ENCODE data around the gene PITPNC1.

DNA sequence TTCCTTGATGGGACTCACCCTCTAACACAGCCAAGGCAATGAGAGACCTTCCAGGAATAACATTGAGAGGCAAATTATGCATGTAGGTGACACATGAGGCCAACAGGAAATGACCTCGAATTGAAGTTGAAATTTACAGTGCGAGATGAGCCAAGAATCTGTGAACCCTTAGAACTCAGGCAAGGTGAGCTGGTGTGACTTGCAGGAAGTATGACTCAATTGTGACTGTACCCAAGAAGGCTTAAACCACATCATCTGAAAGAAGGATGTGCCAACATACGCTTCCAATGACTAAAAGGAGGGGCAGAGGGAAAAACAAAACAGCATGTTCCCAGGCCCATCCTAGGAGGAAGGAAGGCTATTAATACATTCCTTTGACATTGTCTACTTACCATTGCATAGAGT is 44.8 kb downstream of the PITPNC1 start:
- TF ChIP-seq, protein P1, sequence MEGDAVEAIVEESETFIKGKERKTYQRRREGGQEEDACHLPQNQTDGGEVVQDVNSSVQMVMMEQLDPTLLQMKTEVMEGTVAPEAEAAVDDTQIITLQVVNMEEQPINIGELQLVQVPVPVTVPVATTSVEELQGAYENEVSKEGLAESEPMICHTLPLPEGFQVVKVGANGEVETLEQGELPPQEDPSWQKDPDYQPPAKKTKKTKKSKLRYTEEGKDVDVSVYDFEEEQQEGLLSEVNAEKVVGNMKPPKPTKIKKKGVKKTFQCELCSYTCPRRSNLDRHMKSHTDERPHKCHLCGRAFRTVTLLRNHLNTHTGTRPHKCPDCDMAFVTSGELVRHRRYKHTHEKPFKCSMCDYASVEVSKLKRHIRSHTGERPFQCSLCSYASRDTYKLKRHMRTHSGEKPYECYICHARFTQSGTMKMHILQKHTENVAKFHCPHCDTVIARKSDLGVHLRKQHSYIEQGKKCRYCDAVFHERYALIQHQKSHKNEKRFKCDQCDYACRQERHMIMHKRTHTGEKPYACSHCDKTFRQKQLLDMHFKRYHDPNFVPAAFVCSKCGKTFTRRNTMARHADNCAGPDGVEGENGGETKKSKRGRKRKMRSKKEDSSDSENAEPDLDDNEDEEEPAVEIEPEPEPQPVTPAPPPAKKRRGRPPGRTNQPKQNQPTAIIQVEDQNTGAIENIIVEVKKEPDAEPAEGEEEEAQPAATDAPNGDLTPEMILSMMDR (conservative IDR thresholded peaks at IDR 0.05; ENCODE audit: low read depth, low read length): no peak
- TF ChIP-seq EZH2 (IDR thresholded peaks at IDR 0.05; ENCODE audit: borderline replicate concordance, low read depth, low read length, poor library complexity, severe bottlenecking): no peak

Data from A673 (cell line).